HEK293T (cell line): ENCODE measurements around the gene ZNF205.

Source experiments
- ELF4 ChIP-seq: fragments of 450-650 bp; IDR thresholded peaks from 2 replicates; pipeline ENCODE4 v1.6.1; 2017; ENCODE audit warnings: antibody characterized with exemption
- FOXM1 ChIP-seq: fragments of 450-650 bp; IDR thresholded peaks from 2 replicates; pipeline ENCODE4 v1.6.1; 2017; ENCODE audit warnings: mild to moderate bottlenecking, borderline replicate concordance
- SP1 ChIP-seq: fragments of 450-650 bp; IDR thresholded peaks from 2 replicates; pipeline ENCODE4 v1.6.1; 2017
- SUZ12 ChIP-seq: fragments of 450-650 bp; IDR thresholded peaks from 2 replicates; pipeline ENCODE4 v1.6.1; 2016; ENCODE audit warnings: mild to moderate bottlenecking
- ZNF384 ChIP-seq: fragments of 450-650 bp; IDR thresholded peaks from 2 replicates; pipeline ENCODE4 v1.6.1; 2016

- no peak for TF ChIP-seq FOXM1
- TF ChIP-seq SUZ12: no peak
- no peak for TF ChIP-seq SP1
- no peak for TF ChIP-seq ZNF384
- no peak for TF ChIP-seq ELF4
Measured at GRCh38 chr16:3150346-3151218, 38.2 kb downstream of the ZNF205 start.
